ENCODE results near the gene FOXN1.
"Not testable (repeated sequence)": the region's sequence is repeated elsewhere in the genome, so short reads cannot be mapped to it uniquely, and the experiment has no call there.

Gene FOXN1

DNA sequence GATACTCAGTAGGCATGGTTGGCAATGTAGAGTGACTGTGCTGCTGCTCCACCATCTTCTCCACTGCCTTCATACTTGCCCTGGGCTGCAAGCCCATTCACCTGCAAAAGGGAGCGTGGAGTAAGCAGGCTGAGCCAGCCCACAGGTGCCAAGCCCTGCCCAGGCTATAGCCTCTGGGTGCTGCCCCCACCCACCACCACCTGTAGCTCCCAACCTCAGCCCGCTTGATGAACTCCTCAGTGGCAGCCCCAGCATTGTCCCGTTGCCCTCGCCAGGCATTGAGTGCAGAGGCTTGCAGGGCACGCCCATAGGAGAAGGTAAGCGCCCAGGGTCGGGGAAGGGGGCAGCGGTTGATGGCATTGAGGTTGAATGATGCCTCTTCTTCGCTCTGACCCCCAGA lies 67.4 kb downstream of the FOXN1 start:
- no peak overlapping the region for H3K27ac ChIP-seq (ENCODE audit: insufficient read depth, low read depth, low read length, poor library complexity, severe bottlenecking)
- peaks cover 13% of the 10 kb centered on the region for H3K36me3 ChIP-seq (ENCODE audit: control insufficient read depth, insufficient read depth, low read length)
- H3K27me3 ChIP-seq (ENCODE audit: control insufficient read depth, insufficient read depth, low read length, poor library complexity, severe bottlenecking) = peaks cover 27% of the 10 kb centered on the region
- H3K4me3 ChIP-seq (ENCODE audit: insufficient read depth, low read depth, low read length) = no peak overlapping the region
- no peaks in the 10 kb centered on the region for H3K4me1 ChIP-seq (ENCODE audit: control insufficient read depth, insufficient read depth, low read length)
- H3K9me3 ChIP-seq (ENCODE audit: control insufficient read depth, low read length) = no peaks in the 10 kb centered on the region
- 92 to 95% methylated on average over 9 of the region's 9 CpGs for WGBS, 2 experiments

DNA sequence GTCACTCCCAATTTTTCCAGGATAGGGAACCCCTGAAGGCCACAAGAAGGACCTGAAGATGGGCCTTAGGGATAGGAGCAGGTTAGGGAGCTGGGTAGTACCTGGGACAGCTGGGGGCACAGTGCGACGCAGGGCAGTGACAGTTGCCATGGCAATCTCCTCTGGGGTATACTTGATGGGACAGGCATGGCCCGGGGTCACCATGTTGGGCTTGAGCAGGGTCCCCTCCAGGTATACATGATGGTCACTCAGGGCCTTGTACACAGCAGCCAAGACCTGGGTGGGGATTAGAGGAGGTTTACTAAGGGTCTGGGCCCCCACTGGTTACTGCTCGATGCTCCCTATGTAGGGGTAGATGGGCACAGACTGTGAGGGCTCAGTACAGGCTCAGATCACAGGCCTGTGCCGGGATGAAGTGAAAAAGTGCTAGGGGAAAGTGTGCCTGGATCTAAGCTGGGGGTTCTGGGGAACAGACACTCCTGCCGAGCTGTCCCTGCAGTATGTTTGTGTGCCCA lies 67.9 kb downstream of the FOXN1 start:
- Histone ChIP-seq H3K27ac (ENCODE audit: insufficient read depth, low read depth, low read length, poor library complexity, severe bottlenecking) (no peak overlapping the region), H3K36me3 (ENCODE audit: control insufficient read depth, insufficient read depth, low read length) (peaks cover 18% of the 10 kb centered on the region)

DNA sequence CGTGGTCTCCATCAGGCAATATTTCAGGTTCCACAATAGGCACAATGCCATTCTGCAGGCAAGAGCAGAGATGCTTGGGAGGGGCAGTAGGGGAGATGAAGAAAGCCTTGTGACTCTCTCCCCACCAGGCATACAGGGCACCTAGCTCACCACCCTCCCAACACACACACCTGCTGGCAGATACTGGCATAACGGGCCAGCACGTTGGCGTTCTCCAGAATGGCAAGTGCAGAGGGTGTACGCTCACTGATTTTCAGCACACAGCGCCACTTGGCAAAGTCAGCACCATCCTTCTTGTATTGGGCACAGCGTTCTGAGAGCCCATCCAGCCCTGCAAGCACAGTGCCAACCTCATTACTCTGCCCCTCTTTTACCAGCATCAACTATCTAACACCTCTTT lies 68.4 kb downstream of the FOXN1 start:
- Histone ChIP-seq H3K27ac (ENCODE audit: insufficient read depth, low read depth, low read length, poor library complexity, severe bottlenecking) (no peak overlapping the region), H3K36me3 (ENCODE audit: control insufficient read depth, insufficient read depth, low read length) (peaks cover 23% of the 10 kb centered on the region), H3K4me3 (ENCODE audit: insufficient read depth, low read depth, low read length) (no peak overlapping the region), H3K4me1 (ENCODE audit: control insufficient read depth, insufficient read depth, low read length) (no peaks in the 10 kb centered on the region), H3K27me3 (ENCODE audit: control insufficient read depth, insufficient read depth, low read length, poor library complexity, severe bottlenecking) (peaks cover 27% of the 10 kb centered on the region), H3K9me3 (ENCODE audit: control insufficient read depth, low read length) (no peaks in the 10 kb centered on the region)
- 91 to 93% methylated on average over 7 of the region's 7 CpGs for WGBS, 2 experiments

More for the DNA sequence above, 67.9 kb downstream of the FOXN1 start:
- H3K27me3 ChIP-seq (ENCODE audit: control insufficient read depth, insufficient read depth, low read length, poor library complexity, severe bottlenecking) = peaks cover 27% of the 10 kb centered on the region
- no peaks in the 10 kb centered on the region for H3K4me1 ChIP-seq (ENCODE audit: control insufficient read depth, insufficient read depth, low read length)
- no peaks in the 10 kb centered on the region for H3K9me3 ChIP-seq (ENCODE audit: control insufficient read depth, low read length)
- 90 to 92% methylated on average over 6 of the region's 6 CpGs for WGBS, 2 experiments
- H3K4me3 ChIP-seq (ENCODE audit: insufficient read depth, low read depth, low read length) = no peak overlapping the region

DNA sequence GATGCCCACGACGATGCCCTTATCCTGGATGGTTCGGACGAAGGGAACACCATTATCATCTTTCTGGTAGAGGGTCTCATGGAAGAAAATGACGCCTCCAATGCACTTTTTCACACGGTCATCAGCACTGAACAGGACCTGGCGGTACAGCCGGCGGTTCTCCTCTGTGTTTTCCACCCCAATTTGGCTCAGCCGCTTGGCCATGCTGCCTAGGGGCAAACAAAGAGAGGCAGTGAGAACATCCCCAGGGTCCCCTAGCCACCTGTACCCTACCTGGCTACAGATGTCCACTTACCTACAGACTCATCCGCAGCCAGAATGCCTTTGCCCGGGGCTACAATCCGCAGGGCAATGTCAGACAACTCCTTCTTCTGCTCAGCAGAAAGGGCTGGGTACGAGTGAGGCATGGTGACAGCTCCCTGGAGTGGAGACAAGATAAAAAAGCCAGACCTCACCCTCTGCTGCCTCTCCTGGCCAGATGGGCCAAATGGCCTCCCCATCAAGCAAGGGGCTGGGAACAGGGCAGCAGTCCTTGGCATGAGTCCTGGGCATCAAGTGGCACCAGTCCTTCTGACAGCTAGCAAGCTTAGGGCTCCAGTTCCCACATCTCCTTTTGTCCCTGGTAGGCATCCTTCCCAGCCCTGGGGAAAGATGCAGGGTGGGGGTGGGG lies 69.1 kb downstream of the FOXN1 start:
- H3K4me3 ChIP-seq (ENCODE audit: insufficient read depth, low read depth, low read length) = no peak overlapping the region
- no peaks in the 10 kb centered on the region for H3K4me1 ChIP-seq (ENCODE audit: control insufficient read depth, insufficient read depth, low read length)
- peaks cover 29% of the 10 kb centered on the region for H3K36me3 ChIP-seq (ENCODE audit: control insufficient read depth, insufficient read depth, low read length)
- no peak overlapping the region for H3K27ac ChIP-seq (ENCODE audit: insufficient read depth, low read depth, low read length, poor library complexity, severe bottlenecking)
- 90 to 93% methylated on average over 14 of the region's 14 CpGs for WGBS, 2 experiments
- no peaks in the 10 kb centered on the region for H3K9me3 ChIP-seq (ENCODE audit: control insufficient read depth, low read length)
- peaks cover 27% of the 10 kb centered on the region for H3K27me3 ChIP-seq (ENCODE audit: control insufficient read depth, insufficient read depth, low read length, poor library complexity, severe bottlenecking)

DNA sequence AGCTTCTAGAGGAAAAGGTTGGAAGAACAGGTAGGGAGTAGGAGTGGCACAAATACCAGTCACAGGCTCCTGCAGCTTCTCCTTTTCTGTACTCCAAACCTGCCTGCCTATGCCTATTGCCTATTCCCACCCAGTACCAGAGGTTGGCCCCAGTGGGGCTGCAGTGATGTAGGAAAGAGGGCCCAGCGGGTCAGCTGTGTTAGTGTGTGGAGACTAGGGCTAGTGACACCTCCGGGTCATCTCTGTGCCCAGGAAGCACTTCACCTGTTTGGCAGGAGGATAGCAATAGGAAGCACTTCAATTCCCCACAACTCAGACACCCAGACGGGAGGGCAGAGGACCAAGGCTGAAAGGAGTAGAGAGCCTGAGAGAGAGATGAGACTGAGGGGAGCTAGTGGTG lies 69.9 kb downstream of the FOXN1 start:
- 74 to 79% methylated on average over 3 of the region's 3 CpGs for WGBS, 2 experiments
- H3K4me1 ChIP-seq (ENCODE audit: control insufficient read depth, insufficient read depth, low read length); H3K9me3 ChIP-seq (ENCODE audit: control insufficient read depth, low read length); H3K4me3 ChIP-seq (ENCODE audit: insufficient read depth, low read depth, low read length); H3K27ac ChIP-seq (ENCODE audit: insufficient read depth, low read depth, low read length, poor library complexity, severe bottlenecking): not testable (repeated sequence)
- peaks cover 27% of the 10 kb centered on the region for H3K27me3 ChIP-seq (ENCODE audit: control insufficient read depth, insufficient read depth, low read length, poor library complexity, severe bottlenecking)
- peaks cover 29% of the 10 kb centered on the region for H3K36me3 ChIP-seq (ENCODE audit: control insufficient read depth, insufficient read depth, low read length)

DNA sequence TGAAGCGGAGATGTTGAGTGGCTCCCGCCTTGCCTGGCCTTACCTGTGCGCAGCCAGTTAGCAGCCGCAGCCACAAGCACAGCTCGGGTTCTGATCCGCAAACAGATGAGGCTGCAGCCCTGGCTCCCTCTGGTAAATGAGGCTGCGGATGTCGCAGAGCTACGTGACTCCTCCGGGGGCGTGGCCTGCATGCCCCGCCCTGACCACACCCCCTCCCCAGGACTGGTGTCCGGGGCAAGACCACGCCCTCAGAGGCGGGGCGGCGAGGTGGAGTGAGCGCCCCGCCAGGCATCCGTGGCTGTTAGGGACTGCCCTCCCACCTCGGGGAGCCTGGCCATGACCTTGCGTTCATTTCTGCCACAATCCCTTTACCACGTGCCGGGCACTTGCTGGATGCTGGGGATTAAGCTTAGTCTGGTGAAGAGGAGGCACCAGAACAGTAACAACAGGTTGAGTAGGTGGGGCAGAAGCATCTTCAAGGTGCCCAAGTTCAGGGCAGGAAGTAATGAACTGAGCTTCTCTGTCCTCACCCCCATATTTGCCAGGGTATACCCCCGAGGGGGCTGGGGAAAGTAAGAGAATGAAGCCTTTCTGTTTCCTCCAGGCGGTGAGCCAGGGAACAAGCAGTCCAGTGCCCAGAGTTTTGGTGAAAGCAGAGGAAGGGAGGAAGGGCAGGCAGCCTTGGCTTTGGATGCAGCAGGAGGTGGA lies 70.8 kb downstream of the FOXN1 start, which contains the start of gene ALDOC:
ALDOC (minus strand) TSS at position 138 of the 708 bp plus-strand sequence. CDS start 1,363 bp downstream, outside the sequence.
- WGBS, 2 experiments = 9% methylated on average over 26 of the region's 26 CpGs
- Histone ChIP-seq H3K4me1 (ENCODE audit: control insufficient read depth, insufficient read depth, low read length) (no peaks in the 10 kb centered on the region), H3K4me3 (ENCODE audit: insufficient read depth, low read depth, low read length) (no peak within 1 kb of the TSS), H3K27me3 (ENCODE audit: control insufficient read depth, insufficient read depth, low read length, poor library complexity, severe bottlenecking) (peaks cover 25% of the 10 kb centered on the region), H3K27ac (ENCODE audit: insufficient read depth, low read depth, low read length, poor library complexity, severe bottlenecking) (no peak within 1 kb of the TSS), H3K9me3 (ENCODE audit: control insufficient read depth, low read length) (no peaks in the 10 kb centered on the region), H3K36me3 (ENCODE audit: control insufficient read depth, insufficient read depth, low read length) (peaks cover 29% of the 10 kb centered on the region)

DNA sequence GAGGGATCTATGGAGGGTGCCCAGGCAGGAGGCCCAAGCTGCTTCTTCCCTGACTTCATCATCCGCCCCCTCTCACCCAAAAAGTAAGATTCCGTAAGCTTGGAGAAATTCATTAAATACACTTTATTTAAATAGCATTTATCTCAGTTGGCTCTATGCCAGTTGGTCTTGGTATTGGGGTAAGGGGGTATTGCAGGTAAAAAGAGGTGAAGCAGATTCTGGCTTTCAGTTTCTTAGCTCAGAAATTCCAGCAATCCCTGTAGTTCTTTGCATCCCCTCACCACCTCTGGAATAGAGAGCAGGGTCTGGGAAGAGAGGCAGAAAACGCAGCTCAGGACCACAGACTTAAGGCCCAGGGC lies 71.3 kb downstream of the FOXN1 start:
- Histone ChIP-seq H3K4me1 (ENCODE audit: control insufficient read depth, insufficient read depth, low read length) (no peaks in the 10 kb centered on the region), H3K27me3 (ENCODE audit: control insufficient read depth, insufficient read depth, low read length, poor library complexity, severe bottlenecking) (peaks cover 19% of the 10 kb centered on the region), H3K36me3 (ENCODE audit: control insufficient read depth, insufficient read depth, low read length) (peaks cover 32% of the 10 kb centered on the region), H3K27ac (ENCODE audit: insufficient read depth, low read depth, low read length, poor library complexity, severe bottlenecking) (no peak overlapping the region), H3K4me3 (ENCODE audit: insufficient read depth, low read depth, low read length) (no peak overlapping the region), H3K9me3 (ENCODE audit: control insufficient read depth, low read length) (no peaks in the 10 kb centered on the region)
- 86 to 93% methylated on average over 2 to 3 of the region's 3 CpGs for WGBS, 2 experiments

DNA sequence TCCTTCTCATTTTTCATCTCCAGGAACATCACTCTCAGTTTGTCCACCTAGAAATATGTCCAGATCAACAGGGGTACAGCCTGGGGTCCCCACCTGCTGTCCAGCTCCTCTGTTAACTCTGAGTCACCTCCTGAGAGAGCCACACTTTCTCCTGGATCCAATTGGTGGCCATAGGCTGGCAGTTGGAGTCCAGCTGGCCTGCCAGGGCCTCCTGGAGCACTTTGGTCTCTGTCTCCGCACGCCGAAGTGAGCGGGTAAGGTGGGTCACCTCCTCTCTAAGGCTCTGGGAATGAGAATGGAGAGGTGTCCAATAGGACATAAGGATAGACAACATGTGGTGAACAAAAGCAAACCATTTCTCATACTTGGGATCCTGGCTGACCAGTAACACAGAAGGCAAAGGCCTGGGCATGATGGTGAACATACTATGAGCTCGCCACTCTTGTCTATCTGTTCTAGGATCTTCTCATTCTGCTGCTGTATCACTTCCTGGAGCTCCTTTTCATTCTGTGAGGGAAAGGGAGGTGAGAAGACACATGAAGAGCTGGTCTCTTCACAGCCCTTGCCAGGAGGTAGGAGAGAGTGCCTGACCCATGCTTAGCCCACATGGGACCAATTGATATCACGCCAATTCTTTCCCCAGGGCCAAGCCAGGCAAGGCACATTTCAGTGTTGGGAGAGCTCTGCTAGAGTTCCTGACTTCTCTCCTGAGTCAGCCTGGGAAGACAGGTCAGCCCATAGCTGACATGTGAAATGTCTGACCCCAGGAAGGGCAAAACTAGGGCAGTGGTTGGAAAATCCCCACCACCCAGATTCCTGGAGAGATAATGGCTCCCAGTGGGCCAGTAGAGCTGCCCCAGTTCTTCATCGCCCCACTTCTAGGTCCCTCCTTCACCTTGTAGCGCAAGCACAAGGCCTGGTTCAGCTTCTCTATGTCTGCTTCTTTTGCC lies 72.4 kb downstream of the FOXN1 start:
- WGBS, 2 experiments = 97% methylated on average over 8 of the region's 8 CpGs
- peaks cover 9% of the 10 kb centered on the region for H3K27me3 ChIP-seq (ENCODE audit: control insufficient read depth, insufficient read depth, low read length, poor library complexity, severe bottlenecking)
- H3K4me3 ChIP-seq (ENCODE audit: insufficient read depth, low read depth, low read length) = no peak overlapping the region
- H3K4me1 ChIP-seq (ENCODE audit: control insufficient read depth, insufficient read depth, low read length) = no peaks in the 10 kb centered on the region
- peaks cover 43% of the 10 kb centered on the region for H3K36me3 ChIP-seq (ENCODE audit: control insufficient read depth, insufficient read depth, low read length)
- no peak overlapping the region for H3K27ac ChIP-seq (ENCODE audit: insufficient read depth, low read depth, low read length, poor library complexity, severe bottlenecking)
- no peaks in the 10 kb centered on the region for H3K9me3 ChIP-seq (ENCODE audit: control insufficient read depth, low read length)

DNA sequence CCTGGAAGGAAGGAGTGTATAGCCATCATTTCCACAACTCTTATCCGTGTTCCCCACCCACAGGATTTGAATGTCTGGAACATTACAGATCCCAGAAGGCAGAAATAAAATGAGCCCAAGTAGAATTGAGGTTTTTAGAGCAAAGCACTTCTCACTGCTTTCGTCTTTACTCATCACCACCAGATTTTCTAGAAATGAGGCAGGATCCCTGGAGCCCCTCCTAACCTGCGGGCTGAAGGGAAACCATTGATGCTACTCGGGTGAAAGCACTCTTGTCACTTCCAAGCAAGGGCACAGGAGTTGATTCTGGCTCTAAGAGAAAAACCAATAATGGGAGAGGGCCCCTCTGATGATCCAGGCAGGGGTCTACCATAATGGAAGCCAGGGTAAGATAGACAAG lies 73.4 kb downstream of the FOXN1 start:
- 96 to 98% methylated on average over 4 of the region's 4 CpGs for WGBS, 2 experiments
- peaks cover 53% of the 10 kb centered on the region for H3K36me3 ChIP-seq (ENCODE audit: control insufficient read depth, insufficient read depth, low read length)

DNA sequence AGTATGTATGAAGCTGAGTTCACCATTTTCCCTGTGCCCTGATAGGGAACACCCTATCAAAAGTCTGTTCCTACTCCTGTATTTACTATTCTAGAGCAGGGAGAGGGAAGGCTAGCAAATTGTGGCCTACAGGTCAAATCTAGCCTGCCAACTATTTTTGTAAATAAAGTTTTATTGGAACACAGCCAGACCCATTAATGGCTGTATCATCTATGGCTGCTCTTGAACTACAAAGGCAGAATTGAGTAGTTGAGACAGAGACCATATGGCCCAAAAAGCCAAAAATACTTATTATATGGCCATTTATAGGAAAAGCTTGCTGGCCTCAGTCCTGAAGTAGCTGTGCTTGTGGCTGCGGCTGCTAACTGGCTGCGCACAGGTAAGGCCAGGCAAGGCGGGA lies 74.8 kb downstream of the FOXN1 start:
- Histone ChIP-seq H3K27me3 (ENCODE audit: control insufficient read depth, insufficient read depth, low read length, poor library complexity, severe bottlenecking) (peaks cover 3% of the 10 kb centered on the region), H3K4me1 (ENCODE audit: control insufficient read depth, insufficient read depth, low read length) (no peaks in the 10 kb centered on the region), H3K4me3 (ENCODE audit: insufficient read depth, low read depth, low read length) (no peak overlapping the region), H3K27ac (ENCODE audit: insufficient read depth, low read depth, low read length, poor library complexity, severe bottlenecking) (no peak overlapping the region), H3K36me3 (ENCODE audit: control insufficient read depth, insufficient read depth, low read length) (peaks cover 67% of the 10 kb centered on the region), H3K9me3 (ENCODE audit: control insufficient read depth, low read length) (no peaks in the 10 kb centered on the region)
- WGBS, 2 experiments = 95 to 100% methylated on average over 1 to 2 of the region's 3 CpGs

More for the DNA sequence above, 73.4 kb downstream of the FOXN1 start:
- no peaks in the 10 kb centered on the region for H3K9me3 ChIP-seq (ENCODE audit: control insufficient read depth, low read length)
- H3K4me3 ChIP-seq (ENCODE audit: insufficient read depth, low read depth, low read length) = no peak overlapping the region
- no peak overlapping the region for H3K27ac ChIP-seq (ENCODE audit: insufficient read depth, low read depth, low read length, poor library complexity, severe bottlenecking)
- no peaks in the 10 kb centered on the region for H3K4me1 ChIP-seq (ENCODE audit: control insufficient read depth, insufficient read depth, low read length)
- H3K27me3 ChIP-seq (ENCODE audit: control insufficient read depth, insufficient read depth, low read length, poor library complexity, severe bottlenecking) = peaks cover 9% of the 10 kb centered on the region
